GM12865 (cell line): ENCODE results near the gene LRFN4.

Source experiments
- DNase-seq: peaks from one replicate; pipeline ENCODE4 v3.0.0; 2010; ENCODE audit warnings: low read depth
- H3K4me3 ChIP-seq: 2 replicates; pipeline ENCODE4 v1.5.1; 2011; ENCODE audit warnings: mild to moderate bottlenecking, low read depth, low read length, control low read depth
- CTCF ChIP-seq: IDR thresholded peaks from 2 replicates; pipeline ENCODE4 v1.5.1; 2011; ENCODE audit warnings: low read length, control low read depth, low read depth, inconsistent platforms; ENCODE audit not compliant: insufficient read depth; ENCODE audit errors: missing control alignments

Gene LRFN4

GRCh38 chr11:66885469-66885868 lies 28.6 kb downstream of the LRFN4 start:
- no peak for DNase-seq
- no peak overlapping the region for H3K4me3 ChIP-seq
- TF ChIP-seq CTCF: no peak

GRCh38 chr11:66885950-66886440 lies 29.1 kb downstream of the LRFN4 start:
- H3K4me3 ChIP-seq: no peak overlapping the region
- no peak for TF ChIP-seq CTCF
- no peak for DNase-seq

- TF ChIP-seq CTCF: no peak
- DNase-seq: no peak
- no peak overlapping the region for H3K4me3 ChIP-seq
Measured at GRCh38 chr11:66886671-66887221, 29.9 kb downstream of the LRFN4 start.

GRCh38 chr11:66887526-66887925 lies 30.7 kb downstream of the LRFN4 start:
- no peak for TF ChIP-seq CTCF
- no peak for DNase-seq
- no peak overlapping the region for H3K4me3 ChIP-seq

- TF ChIP-seq CTCF: no peak
Measured at GRCh38 chr11:66888282-66888681, 31.4 kb downstream of the LRFN4 start.

GRCh38 chr11:66889960-66890359 lies 33.1 kb downstream of the LRFN4 start:
- TF ChIP-seq CTCF: no peak
- no peak for DNase-seq
- no peak overlapping the region for H3K4me3 ChIP-seq

More at GRCh38 chr11:66888282-66888681, 31.4 kb downstream of the LRFN4 start:
- DNase-seq: no peak
- H3K4me3 ChIP-seq: no peak overlapping the region
